ENCODE measurements around the gene CSNK1D.

DNA sequence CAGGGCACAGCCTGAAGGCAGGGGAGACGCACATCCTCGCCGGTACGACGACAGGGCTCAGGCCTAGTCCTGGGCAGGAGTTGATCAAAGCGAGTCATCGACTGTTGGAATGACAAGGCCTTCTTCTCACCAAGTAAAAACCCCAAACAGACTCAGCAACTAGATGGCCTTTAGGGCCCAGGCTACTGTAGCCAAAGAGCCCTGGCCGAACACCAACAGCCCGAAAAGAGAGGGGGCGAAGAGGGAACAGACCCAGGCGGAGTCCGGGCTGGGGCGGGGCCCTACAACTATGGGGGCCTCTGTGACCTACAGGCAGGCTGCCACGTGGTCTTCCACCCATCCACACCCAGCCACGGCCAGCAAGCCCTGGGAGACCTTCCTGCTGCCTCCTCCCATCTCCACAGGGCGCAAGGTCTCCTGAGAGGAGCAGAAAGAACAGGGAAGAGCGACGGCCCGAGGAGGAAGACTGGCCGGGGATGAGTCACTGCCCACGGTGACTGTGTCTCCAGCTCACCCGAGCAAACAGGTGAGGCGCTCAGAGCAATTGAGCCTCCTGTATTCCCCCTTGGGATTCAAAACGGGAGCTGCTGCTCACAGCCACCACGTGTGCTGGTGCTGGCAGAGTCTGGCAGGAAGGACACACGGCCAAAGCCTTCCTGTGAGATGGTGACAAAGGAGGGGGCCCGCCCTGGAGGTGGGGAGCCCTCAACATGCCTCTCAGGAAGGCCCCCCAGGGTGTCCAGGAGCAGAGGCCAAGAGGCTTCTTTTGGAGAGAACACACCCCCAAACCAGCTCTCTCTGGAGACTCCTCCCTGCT is 26.9 kb downstream of the CSNK1D start:
- TF ChIP-seq SIN3A (IDR thresholded peaks at IDR 0.05; ENCODE audit: borderline replicate concordance, insufficient read depth, low read length) (no peak), TAF1 (IDR thresholded peaks at IDR 0.05; ENCODE audit: borderline replicate concordance, insufficient read depth, low read length) (no peak), POLR2AphosphoS5 (IDR thresholded peaks at IDR 0.05; ENCODE audit: low read depth, low read length) (no peak)
- TF ChIP-seq, protein P1, sequence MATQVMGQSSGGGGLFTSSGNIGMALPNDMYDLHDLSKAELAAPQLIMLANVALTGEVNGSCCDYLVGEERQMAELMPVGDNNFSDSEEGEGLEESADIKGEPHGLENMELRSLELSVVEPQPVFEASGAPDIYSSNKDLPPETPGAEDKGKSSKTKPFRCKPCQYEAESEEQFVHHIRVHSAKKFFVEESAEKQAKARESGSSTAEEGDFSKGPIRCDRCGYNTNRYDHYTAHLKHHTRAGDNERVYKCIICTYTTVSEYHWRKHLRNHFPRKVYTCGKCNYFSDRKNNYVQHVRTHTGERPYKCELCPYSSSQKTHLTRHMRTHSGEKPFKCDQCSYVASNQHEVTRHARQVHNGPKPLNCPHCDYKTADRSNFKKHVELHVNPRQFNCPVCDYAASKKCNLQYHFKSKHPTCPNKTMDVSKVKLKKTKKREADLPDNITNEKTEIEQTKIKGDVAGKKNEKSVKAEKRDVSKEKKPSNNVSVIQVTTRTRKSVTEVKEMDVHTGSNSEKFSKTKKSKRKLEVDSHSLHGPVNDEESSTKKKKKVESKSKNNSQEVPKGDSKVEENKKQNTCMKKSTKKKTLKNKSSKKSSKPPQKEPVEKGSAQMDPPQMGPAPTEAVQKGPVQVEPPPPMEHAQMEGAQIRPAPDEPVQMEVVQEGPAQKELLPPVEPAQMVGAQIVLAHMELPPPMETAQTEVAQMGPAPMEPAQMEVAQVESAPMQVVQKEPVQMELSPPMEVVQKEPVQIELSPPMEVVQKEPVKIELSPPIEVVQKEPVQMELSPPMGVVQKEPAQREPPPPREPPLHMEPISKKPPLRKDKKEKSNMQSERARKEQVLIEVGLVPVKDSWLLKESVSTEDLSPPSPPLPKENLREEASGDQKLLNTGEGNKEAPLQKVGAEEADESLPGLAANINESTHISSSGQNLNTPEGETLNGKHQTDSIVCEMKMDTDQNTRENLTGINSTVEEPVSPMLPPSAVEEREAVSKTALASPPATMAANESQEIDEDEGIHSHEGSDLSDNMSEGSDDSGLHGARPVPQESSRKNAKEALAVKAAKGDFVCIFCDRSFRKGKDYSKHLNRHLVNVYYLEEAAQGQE (IDR thresholded peaks at IDR 0.05; ENCODE audit: insufficient read depth in 1 of 2, low read depth in 2 of 2, low read length in 2 of 2) = no peak

Measured in PFSK-1 (cell line).